Measurements from ENCODE around the gene NTN5.

NTN5 gene

GRCh38 chr19:48613024-48613851 lies 59.6 kb downstream of the NTN5 start:
- no peak for DNase-seq

- DNase-seq: no peak
Measured at GRCh38 chr19:48611872-48612271, 60.9 kb downstream of the NTN5 start.
